ENCODE data around the gene ARFGEF2.
"Not testable (repeated sequence)": the region's sequence is repeated elsewhere in the genome, so short reads cannot be mapped to it uniquely, and the experiment has no call there.

Gene ARFGEF2

GRCh38 chr20:49009899-49010631 lies 88.6 kb downstream of the ARFGEF2 start:
- no peak for DNase-seq

- no peak for DNase-seq
Observed at GRCh38 chr20:49024220-49024619, 102.7 kb downstream of the ARFGEF2 start.

- not testable (repeated sequence) for DNase-seq
Observed at GRCh38 chr20:49028177-49028576, 106.7 kb downstream of the ARFGEF2 start.

GRCh38 chr20:49028684-49029083 lies 107.2 kb downstream of the ARFGEF2 start:
- DNase-seq, result no peak

GRCh38 chr20:49029203-49029602 lies 107.7 kb downstream of the ARFGEF2 start:
- no peak for DNase-seq

- DNase-seq, result no peak
Observed at GRCh38 chr20:49030954-49031619, 109.6 kb downstream of the ARFGEF2 start.

GRCh38 chr20:49032455-49032854 lies 110.9 kb downstream of the ARFGEF2 start:
- DNase-seq, result no peak

- DNase-seq, result no peak
Observed at GRCh38 chr20:49034070-49034732, 112.7 kb downstream of the ARFGEF2 start.

GRCh38 chr20:49037962-49038387 lies 116.5 kb downstream of the ARFGEF2 start:
- DNase-seq, result peak; percentile 60

- no peak for DNase-seq
Observed at GRCh38 chr20:49039854-49040253, 118.3 kb downstream of the ARFGEF2 start.

- DNase-seq, result no peak
Observed at GRCh38 chr20:49043000-49043399, 121.5 kb downstream of the ARFGEF2 start.

GRCh38 chr20:49045440-49046086 lies 124.1 kb downstream of the ARFGEF2 start:
- peak; percentile 39 for DNase-seq

GRCh38 chr20:49046087-49046900 lies 124.8 kb downstream of the ARFGEF2 start, which contains the start of gene CSE1L:
TSS of gene CSE1L (plus strand) at chr20:49046312. CDS start at chr20:49058464, 12,152 bp downstream.
- peak; percentile 96 for DNase-seq

- DNase-seq, result no peak
Observed at GRCh38 chr20:49052334-49052733, 130.8 kb downstream of the ARFGEF2 start.

GRCh38 chr20:49054056-49054643 lies 132.6 kb downstream of the ARFGEF2 start:
- peak; percentile 25 for DNase-seq

- no peak for DNase-seq
Observed at GRCh38 chr20:49063279-49063678, 141.8 kb downstream of the ARFGEF2 start.

- DNase-seq, result no peak
Observed at GRCh38 chr20:49074521-49074920, 153.0 kb downstream of the ARFGEF2 start.

GRCh38 chr20:49078310-49078709 lies 156.8 kb downstream of the ARFGEF2 start:
- DNase-seq, result no peak

GRCh38 chr20:49082295-49082694 lies 160.8 kb downstream of the ARFGEF2 start:
- not testable (repeated sequence) for DNase-seq
